Ramos (cell line): ENCODE measurements around the gene RUNX1.

Experiments used
- in situ Hi-C: fragments of 300-500 bp; cut with MboI; formaldehyde crosslinking; loops from one replicate; pipeline ENCODE4 v1.14.3; 2022; ENCODE audit warnings: low sequenced_read_pairs; ENCODE audit not compliant: unreplicated experiment

The RUNX1 gene

GRCh38 chr21:34913811-34914210 lies 135.3 kb downstream of the RUNX1 start:
- in situ Hi-C loops: no loop called here

- in situ Hi-C loops: no loop called here
Measured at GRCh38 chr21:34912022-34912945, 136.8 kb downstream of the RUNX1 start.

GRCh38 chr21:34911360-34911759 lies 137.7 kb downstream of the RUNX1 start:
- in situ Hi-C loops: no loop called here

- in situ Hi-C loops: no loop called here
Measured at GRCh38 chr21:34910396-34910795, 138.7 kb downstream of the RUNX1 start.

GRCh38 chr21:34909492-34910292 lies 139.4 kb downstream of the RUNX1 start:
- in situ Hi-C loops: no loop called here

GRCh38 chr21:34908419-34909055 lies 140.6 kb downstream of the RUNX1 start:
- in situ Hi-C loops: no loop called here

GRCh38 chr21:34907461-34908418 lies 141.4 kb downstream of the RUNX1 start:
- in situ Hi-C loops: no loop called here

GRCh38 chr21:34906401-34906800 lies 142.7 kb downstream of the RUNX1 start:
- in situ Hi-C loops: no loop called here

- in situ Hi-C loops: no loop called here
Measured at GRCh38 chr21:34905218-34905537, 143.9 kb downstream of the RUNX1 start.

GRCh38 chr21:34904526-34905217 lies 144.4 kb downstream of the RUNX1 start:
- in situ Hi-C loops: no loop called here

GRCh38 chr21:34900376-34900775 lies 148.7 kb downstream of the RUNX1 start:
- in situ Hi-C loops: no loop called here

GRCh38 chr21:34899760-34900159 lies 149.3 kb downstream of the RUNX1 start:
- in situ Hi-C loops: no loop called here

- in situ Hi-C loops: no loop called here
Measured at GRCh38 chr21:34899302-34899701, 149.8 kb downstream of the RUNX1 start.

- in situ Hi-C loops: no loop called here
Measured at GRCh38 chr21:34897828-34898227, 151.3 kb downstream of the RUNX1 start.

GRCh38 chr21:34894401-34894800 lies 154.7 kb downstream of the RUNX1 start:
- in situ Hi-C loops: no loop called here

GRCh38 chr21:34892209-34892608 lies 156.9 kb downstream of the RUNX1 start:
- in situ Hi-C loops: no loop called here

GRCh38 chr21:34891613-34891943 lies 157.5 kb downstream of the RUNX1 start:
- in situ Hi-C loops: no loop called here

GRCh38 chr21:34890724-34891612 lies 158.1 kb downstream of the RUNX1 start:
- in situ Hi-C loops: no loop called here

GRCh38 chr21:34890470-34890723 lies 158.7 kb downstream of the RUNX1 start:
- in situ Hi-C loops: no loop called here
